GM12878 (cell line): ENCODE measurements around the gene CLC. TPM values are rescaled to one million over a fixed set of nuclear protein-coding genes. Genes with fewer than 3 reads are reported as not detected.
A peak's percentile ranks its signal among the peaks of the same experiment; 100 is the strongest.

Source experiments
- CEBPZ ChIP-seq: fragments of 150-350 bp; IDR thresholded peaks from 2 replicates; pipeline ENCODE4 v1.6.1; 2016; ENCODE audit warnings: low read depth, low read length
- CHD2 ChIP-seq: IDR thresholded peaks from 2 replicates; pipeline ENCODE4 v1.6.1; 2011; ENCODE audit warnings: low read depth, low read length, improper control_type of control experiment, borderline replicate concordance
- CHD4 ChIP-seq: fragments of 200-600 bp; sonication (generic); IDR thresholded peaks from 2 replicates; pipeline ENCODE4 v1.6.1; 2016; ENCODE audit warnings: mild to moderate bottlenecking
- CREB1 ChIP-seq: IDR thresholded peaks from 2 replicates; pipeline ENCODE4 v1.6.1; 2012; ENCODE audit warnings: low read depth, mild to moderate bottlenecking, inconsistent platforms
- EZH2 ChIP-seq: IDR thresholded peaks from 2 replicates; pipeline ENCODE4 v1.6.1; 2012; ENCODE audit warnings: low read depth, mild to moderate bottlenecking, control low read depth, inconsistent platforms, low read length, borderline replicate concordance; ENCODE audit not compliant: control insufficient read depth
- GABPA ChIP-seq: IDR thresholded peaks from 2 replicates; pipeline ENCODE4 v1.6.1; 2014; ENCODE audit warnings: antibody characterized with exemption, low read depth, mild to moderate bottlenecking, inconsistent platforms
- HDGF ChIP-seq: fragments of 450-650 bp; IDR thresholded peaks from 2 replicates; pipeline ENCODE4 v1.6.1; 2016; ENCODE audit warnings: antibody characterized with exemption
- JUND ChIP-seq: IDR thresholded peaks from 2 replicates; pipeline ENCODE4 v1.6.1; 2012; ENCODE audit warnings: low read depth, mild to moderate bottlenecking, low read length, improper control_type of control experiment, moderate library complexity
- NFXL1 ChIP-seq: fragments of 450-650 bp; IDR thresholded peaks from 2 replicates; pipeline ENCODE4 v1.6.1; 2017; ENCODE audit warnings: antibody characterized with exemption, mild to moderate bottlenecking, borderline replicate concordance
- RAD21 ChIP-seq: IDR thresholded peaks from 2 replicates; pipeline ENCODE4 v1.6.1; 2011; ENCODE audit warnings: mild to moderate bottlenecking, low read depth, low read length, moderate library complexity; ENCODE audit not compliant: insufficient read depth
- SPI1 ChIP-seq: IDR thresholded peaks from 2 replicates; pipeline ENCODE4 v1.6.1; 2011; ENCODE audit warnings: low read depth, mild to moderate bottlenecking, low read length, moderate library complexity, borderline replicate concordance; ENCODE audit not compliant: insufficient read depth
- SREBF2 ChIP-seq: IDR thresholded peaks from 2 replicates; pipeline ENCODE4 v1.6.1; 2012; ENCODE audit warnings: mild to moderate bottlenecking, low read length
- TAF1 ChIP-seq: IDR thresholded peaks from 2 replicates; pipeline ENCODE4 v1.6.1; 2011; ENCODE audit warnings: mild to moderate bottlenecking, low read depth, low read length, borderline replicate concordance
- WRNIP1 ChIP-seq: IDR thresholded peaks from 2 replicates; pipeline ENCODE4 v1.6.1; 2011; ENCODE audit warnings: low read depth, low read length, improper control_type of control experiment, borderline replicate concordance
- YBX1 ChIP-seq: fragments of 450-650 bp; IDR thresholded peaks from 2 replicates; pipeline ENCODE4 v1.6.1; 2016; ENCODE audit warnings: antibody characterized with exemption
- ZBTB33 ChIP-seq: fragments of 450-650 bp; IDR thresholded peaks from 2 replicates; pipeline ENCODE4 v1.6.1; 2017; ENCODE audit warnings: mild to moderate bottlenecking
- ZNF207 ChIP-seq: fragments of 450-650 bp; IDR thresholded peaks from 2 replicates; pipeline ENCODE4 v1.6.1; 2014; ENCODE audit warnings: antibody characterized with exemption, mild to moderate bottlenecking, borderline replicate concordance
- ZNF384 ChIP-seq: IDR thresholded peaks from 2 replicates; pipeline ENCODE4 v1.6.1; 2012; ENCODE audit warnings: low read depth, mild to moderate bottlenecking, low read length, improper control_type of control experiment, borderline replicate concordance
- polyA plus RNA-seq, 11 experiments: library from polyadenylated mRNA; depleted of rRNA in 4 of 11; unstranded in 6 of 11; stranded (reverse) in 5 of 11; fragments of >200 nt; fragmentation: Nextera tagmentation in 4 of 11; fragmentation: Illumina TruSeq in 1 of 11; extraction: Ambion mirVana in 4 of 11; extraction: Trizol in 1 of 11; gene quantifications; 1 replicate in 1 of 11; 2 replicates in 10 of 11; pipeline versions ENCODE4 v1.2.1 to v1.2.3, GENCODE V29; 2011 to 2016; ENCODE audit warnings: inconsistent platforms in 2 of 11, missing spikeins in 2 of 11, low read depth in 1 of 11
- total RNA-seq, 4 experiments: library from RNA; depleted of rRNA in 3 of 4; stranded (reverse); fragments of >200 nt in 3 of 4; fragmentation: Illumina TruSeq in 1 of 4; extraction: Trizol in 1 of 4; gene quantifications; 2 replicates each; pipeline versions ENCODE4 v1.2.1 to v1.2.3, GENCODE V29; 2013 to 2021
- TF ChIP-seq, protein P1 (sequence below): fragments of 450-650 bp; IDR thresholded peaks from 2 replicates; pipeline ENCODE4 v1.6.1; 2016; ENCODE audit warnings: mild to moderate bottlenecking, moderate library complexity, borderline replicate concordance
- TF ChIP-seq, protein P2 (sequence below): fragments of 450-650 bp; IDR thresholded peaks from 2 replicates; pipeline ENCODE4 v1.6.1; 2017; ENCODE audit warnings: mild to moderate bottlenecking, low read depth, inconsistent platforms; ENCODE audit not compliant: poor library complexity, severe bottlenecking

The CLC gene
- total and polyA plus RNA-seq, 10 of the 15 experiments (the other 5 are each of a cell fraction or from before 2014, with no cell fraction given), result 0.18 to 0.36 (median 0.29) TPM; not detected in 4

DNA sequence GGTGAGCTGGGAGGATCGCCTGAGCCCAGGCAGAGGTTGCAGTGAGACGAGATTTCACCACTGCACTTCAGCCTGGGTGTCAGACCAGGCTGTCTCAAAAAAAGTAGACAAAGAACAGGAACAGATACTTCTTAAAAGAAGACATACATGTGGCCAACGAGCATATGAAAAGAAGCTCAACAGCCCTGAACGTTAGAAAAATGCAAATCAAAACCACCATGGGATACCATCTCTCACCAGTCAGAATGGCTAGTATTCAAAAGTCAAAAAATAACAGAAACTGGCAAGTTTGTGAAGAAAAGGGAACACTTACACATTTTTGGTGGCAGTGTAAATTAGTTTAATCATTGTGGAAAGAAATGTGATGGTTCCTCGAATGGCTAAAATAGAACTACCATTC lies 36.5 kb downstream of the CLC start (continued):
- TF ChIP-seq ZBTB33, result no peak
- no peak for TF ChIP-seq GABPA
- no peak for TF ChIP-seq WRNIP1
- TF ChIP-seq YBX1, result no peak
- no peak for TF ChIP-seq TAF1
- no peak for TF ChIP-seq CREB1
- TF ChIP-seq, protein P1, sequence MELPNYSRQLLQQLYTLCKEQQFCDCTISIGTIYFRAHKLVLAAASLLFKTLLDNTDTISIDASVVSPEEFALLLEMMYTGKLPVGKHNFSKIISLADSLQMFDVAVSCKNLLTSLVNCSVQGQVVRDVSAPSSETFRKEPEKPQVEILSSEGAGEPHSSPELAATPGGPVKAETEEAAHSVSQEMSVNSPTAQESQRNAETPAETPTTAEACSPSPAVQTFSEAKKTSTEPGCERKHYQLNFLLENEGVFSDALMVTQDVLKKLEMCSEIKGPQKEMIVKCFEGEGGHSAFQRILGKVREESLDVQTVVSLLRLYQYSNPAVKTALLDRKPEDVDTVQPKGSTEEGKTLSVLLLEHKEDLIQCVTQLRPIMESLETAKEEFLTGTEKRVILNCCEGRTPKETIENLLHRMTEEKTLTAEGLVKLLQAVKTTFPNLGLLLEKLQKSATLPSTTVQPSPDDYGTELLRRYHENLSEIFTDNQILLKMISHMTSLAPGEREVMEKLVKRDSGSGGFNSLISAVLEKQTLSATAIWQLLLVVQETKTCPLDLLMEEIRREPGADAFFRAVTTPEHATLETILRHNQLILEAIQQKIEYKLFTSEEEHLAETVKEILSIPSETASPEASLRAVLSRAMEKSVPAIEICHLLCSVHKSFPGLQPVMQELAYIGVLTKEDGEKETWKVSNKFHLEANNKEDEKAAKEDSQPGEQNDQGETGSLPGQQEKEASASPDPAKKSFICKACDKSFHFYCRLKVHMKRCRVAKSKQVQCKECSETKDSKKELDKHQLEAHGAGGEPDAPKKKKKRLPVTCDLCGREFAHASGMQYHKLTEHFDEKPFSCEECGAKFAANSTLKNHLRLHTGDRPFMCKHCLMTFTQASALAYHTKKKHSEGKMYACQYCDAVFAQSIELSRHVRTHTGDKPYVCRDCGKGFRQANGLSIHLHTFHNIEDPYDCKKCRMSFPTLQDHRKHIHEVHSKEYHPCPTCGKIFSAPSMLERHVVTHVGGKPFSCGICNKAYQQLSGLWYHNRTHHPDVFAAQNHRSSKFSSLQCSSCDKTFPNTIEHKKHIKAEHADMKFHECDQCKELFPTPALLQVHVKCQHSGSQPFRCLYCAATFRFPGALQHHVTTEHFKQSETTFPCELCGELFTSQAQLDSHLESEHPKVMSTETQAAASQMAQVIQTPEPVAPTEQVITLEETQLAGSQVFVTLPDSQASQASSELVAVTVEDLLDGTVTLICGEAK, result no peak
- no peak for TF ChIP-seq HDGF
- no peak for TF ChIP-seq SREBF2
- no peak for TF ChIP-seq ZNF384
- TF ChIP-seq CHD4, result peak; percentile 91; the same call in 1 of the 2 replicates
- TF ChIP-seq, protein P2, sequence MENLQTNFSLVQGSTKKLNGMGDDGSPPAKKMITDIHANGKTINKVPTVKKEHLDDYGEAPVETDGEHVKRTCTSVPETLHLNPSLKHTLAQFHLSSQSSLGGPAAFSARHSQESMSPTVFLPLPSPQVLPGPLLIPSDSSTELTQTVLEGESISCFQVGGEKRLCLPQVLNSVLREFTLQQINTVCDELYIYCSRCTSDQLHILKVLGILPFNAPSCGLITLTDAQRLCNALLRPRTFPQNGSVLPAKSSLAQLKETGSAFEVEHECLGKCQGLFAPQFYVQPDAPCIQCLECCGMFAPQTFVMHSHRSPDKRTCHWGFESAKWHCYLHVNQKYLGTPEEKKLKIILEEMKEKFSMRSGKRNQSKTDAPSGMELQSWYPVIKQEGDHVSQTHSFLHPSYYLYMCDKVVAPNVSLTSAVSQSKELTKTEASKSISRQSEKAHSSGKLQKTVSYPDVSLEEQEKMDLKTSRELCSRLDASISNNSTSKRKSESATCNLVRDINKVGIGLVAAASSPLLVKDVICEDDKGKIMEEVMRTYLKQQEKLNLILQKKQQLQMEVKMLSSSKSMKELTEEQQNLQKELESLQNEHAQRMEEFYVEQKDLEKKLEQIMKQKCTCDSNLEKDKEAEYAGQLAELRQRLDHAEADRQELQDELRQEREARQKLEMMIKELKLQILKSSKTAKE, result peak; percentile 75
- TF ChIP-seq NFXL1, result no peak
- TF ChIP-seq CEBPZ, result no peak
- peak; percentile 26; the same call in 1 of the 2 replicates for TF ChIP-seq CHD2
- no peak for TF ChIP-seq EZH2
- TF ChIP-seq JUND, result no peak
- no peak for TF ChIP-seq ZNF207
- peak; percentile 75; the same call in 1 of the 2 replicates for TF ChIP-seq SPI1
- no peak for TF ChIP-seq RAD21
